GM18873 (cell line): ENCODE results near the gene RAPGEF1.

ENCODE experiments used
- ATAC-seq: cut with Tn5 transposase; IDR thresholded peaks from one replicate; pipeline ENCODE4 v1.9.1; 2021; ENCODE audit warnings: mild to moderate bottlenecking, moderate library complexity, moderate number of reproducible peaks; ENCODE audit not compliant: unreplicated experiment, low FRiP score

Gene RAPGEF1

GRCh38 chr9:131614340-131614915 lies 125.4 kb downstream of the RAPGEF1 start:
- no peak for ATAC-seq

GRCh38 chr9:131613921-131614320 lies 126.0 kb downstream of the RAPGEF1 start:
- ATAC-seq, result no peak

DNA sequence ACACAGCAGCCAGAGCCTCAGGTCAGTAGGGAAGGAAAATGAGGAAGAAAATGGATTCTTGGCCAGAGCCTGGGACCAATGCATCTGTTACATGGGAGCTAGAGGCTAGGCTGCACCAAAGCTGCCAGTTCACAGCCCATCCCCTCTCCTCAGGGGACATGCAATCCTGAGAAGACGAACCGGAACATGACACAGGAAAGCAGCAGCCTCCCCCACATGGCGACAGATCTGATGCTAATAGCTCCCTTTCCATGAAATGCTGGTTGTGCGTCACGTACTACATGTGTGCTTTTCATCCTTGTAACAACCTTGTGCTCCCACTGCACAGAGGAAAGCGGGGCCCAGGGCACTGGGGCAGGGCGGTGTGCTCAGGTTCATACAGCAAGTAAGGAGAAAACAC lies 127.0 kb downstream of the RAPGEF1 start:
- ATAC-seq, result no peak

DNA sequence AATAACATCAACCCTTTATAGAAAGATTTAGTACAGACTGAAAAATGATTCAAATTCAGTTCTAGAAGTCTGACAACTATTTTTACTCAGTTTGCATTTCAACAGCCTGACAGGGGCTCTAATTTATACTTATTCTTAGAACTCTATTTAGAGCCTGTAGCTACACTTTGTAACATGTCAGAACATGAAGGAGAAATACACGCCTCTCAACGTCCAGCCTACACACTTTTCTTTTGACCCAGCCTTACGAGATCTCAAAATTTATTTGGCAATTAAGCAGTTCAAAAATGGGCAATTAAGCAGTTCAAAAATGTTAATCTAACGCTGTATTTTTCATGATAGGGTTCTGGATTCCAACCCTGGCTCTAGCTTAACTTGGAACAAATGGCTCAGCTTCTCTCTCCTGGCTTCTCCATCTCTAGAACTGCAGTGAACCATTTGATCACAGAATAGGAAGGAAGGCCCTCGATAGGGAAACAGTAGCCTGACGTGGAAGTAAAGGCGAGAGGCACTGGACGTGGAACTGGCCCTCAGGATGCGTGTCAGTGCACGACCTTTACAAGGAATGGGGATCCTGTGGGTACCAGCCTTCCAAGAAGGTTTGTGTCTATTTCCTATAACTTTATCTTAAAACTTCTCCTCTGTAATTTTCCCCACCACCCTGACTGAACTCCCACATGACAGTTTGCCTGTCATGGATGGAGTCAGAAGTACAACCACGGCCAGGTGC lies 128.1 kb downstream of the RAPGEF1 start:
- ATAC-seq, result no peak

DNA sequence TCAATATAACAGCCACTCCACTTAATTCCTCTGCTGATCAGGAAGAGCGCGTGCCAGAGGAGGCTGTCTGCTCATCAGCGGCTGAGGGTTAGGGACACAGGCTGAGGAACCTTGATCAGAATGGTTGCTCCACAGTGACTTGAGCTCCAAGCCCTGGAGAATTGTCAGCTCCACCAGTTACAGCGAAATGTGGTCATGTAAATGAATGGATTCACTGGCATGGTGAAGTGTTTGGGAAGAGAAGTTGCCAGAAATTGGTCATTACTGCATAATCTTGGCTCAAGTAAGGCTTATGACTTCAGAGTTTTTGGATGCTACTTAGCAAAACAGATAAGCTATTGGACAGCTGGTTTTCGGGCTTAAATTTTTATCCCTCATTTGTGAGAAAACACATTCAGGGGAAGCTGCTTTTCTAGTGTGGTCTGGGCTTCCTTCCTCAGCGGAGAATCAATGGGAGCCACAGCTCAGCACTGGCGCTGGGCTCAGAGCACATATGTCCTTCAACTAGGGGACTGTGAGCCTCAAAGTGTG lies 129.6 kb downstream of the RAPGEF1 start:
- ATAC-seq, result no peak

DNA sequence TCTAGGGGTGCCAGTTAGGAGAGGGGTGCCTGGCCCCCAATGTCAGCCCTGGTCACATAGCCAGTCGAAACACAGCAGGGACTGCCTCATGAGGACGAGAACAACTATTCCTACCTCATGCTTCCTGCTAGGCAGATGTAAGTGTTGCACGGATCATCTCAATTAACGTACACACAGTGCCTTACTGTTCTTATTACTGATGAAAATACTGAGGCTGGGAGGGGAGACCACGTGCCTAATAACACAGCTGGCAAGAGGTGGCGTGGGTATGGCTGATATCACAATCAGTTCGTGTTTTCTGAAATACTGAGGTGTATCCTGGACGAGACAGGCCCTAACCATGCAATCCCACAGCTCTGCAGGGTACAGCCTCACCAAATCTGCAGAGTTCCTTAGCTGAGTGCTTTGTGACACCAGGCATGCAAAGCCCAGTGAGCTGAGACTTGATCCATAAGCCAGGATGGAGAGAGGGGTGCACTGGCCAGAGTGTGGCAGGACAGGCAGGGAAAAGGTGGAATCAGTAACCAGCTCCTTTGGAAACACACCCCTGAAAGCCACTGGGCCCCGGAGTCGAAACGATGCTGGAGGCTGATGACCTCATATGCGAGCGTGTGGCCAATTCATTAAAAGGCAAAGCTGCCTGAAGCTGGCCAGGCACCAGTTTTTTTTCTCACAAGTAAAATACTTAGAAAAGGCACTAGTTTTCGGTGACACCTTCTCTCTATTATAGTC lies 130.6 kb downstream of the RAPGEF1 start:
- no peak for ATAC-seq

DNA sequence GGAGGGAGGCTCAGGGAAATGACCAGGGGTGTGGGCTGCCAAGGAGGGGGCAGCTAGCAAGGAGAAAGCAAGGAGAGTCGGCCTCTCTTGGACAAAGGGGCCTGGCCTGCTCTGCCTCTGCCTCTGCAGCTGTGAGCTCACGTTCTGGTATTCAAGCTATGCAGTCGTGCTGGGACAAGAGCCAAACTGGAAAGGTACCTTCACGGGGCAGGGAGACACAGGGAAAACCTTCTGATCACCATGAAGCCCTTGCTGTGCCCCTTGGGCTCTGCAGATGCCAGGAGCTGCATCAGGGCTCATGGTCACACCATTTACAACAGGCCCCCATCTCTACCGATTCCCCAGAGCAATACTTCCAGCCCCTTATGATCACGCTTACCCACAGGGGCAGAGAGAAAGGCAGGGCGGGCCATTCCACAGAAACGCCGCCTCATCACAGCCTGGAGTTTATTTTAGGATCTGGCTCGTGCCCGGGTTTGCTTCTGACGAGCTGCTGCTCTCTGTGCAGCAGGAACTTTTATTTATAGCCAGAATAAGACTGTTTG lies 131.3 kb downstream of the RAPGEF1 start:
- no peak for ATAC-seq

DNA sequence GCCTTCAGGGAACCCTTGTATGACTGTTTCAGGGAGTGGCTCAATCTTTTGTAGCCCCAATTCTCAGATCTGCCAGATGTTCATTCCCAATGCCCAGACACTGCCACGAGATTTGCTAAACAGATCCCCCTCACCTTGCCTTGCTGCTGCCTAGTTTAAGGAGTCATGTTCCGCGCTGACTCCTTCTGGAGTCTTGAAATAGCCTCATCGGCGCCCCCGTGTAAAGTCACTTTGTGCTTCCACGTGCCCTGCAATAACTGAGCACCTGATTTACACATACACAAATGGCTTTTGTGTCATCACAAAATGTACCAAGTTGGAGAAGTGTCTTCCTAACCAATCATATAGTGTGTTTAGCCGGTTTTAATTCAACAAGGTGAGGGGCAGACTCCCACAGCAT lies 132.3 kb downstream of the RAPGEF1 start:
- ATAC-seq, result no peak

DNA sequence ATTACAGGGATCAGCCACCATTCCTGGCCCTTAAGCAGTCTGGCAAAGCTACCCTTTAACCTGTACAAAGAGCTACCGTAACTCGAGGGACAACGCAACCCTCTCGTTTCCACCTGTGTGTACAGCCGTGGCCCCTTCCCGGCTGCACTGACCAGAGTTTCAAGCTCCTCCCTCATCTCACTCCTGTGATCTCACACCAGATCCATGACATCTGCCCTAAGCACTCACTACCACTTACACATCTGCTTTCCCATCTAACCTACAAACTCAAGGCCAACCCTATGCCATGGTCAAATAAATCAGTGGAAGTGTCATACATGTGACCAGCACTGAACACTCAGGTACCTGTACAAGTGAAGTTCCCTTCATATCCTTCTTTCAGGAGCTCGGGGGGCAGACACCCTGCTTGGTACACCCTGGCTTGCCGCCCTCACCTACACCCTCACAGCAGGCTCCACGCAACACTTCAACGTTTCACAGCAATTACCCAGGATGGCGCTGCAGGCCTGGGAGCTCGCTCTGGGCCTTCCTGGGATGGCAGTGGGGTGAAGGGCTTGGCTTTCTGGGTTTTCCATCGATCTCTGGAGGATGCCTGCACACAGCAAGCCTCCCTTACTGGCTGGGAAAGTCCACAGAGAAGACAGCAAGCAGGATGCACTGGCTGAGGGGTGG lies 132.8 kb downstream of the RAPGEF1 start:
- no peak for ATAC-seq

- ATAC-seq, result no peak
Measured at GRCh38 chr9:131605770-131606590, 133.9 kb downstream of the RAPGEF1 start.

- no peak for ATAC-seq
Measured at GRCh38 chr9:131603711-131604439, 136.0 kb downstream of the RAPGEF1 start.

DNA sequence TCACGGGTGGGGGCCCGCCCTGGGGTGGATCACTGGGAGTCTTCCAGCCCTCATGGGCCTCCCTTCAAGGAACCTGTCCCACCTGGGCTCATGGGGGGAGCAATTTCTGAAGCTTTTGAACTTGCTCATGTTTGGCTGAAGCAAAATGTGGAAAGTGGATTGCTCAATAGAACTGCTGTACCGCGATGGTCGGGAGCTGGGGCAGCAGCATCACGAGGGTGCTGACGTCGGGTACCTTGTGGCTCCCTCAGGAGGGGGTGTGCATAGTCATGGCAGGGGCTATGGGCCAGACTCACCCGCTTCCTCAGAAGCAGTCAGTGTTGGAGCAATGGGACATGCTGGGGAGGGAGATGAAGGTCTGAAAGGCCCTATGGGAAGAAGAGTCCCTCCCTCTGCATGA lies 136.7 kb downstream of the RAPGEF1 start:
- no peak for ATAC-seq

DNA sequence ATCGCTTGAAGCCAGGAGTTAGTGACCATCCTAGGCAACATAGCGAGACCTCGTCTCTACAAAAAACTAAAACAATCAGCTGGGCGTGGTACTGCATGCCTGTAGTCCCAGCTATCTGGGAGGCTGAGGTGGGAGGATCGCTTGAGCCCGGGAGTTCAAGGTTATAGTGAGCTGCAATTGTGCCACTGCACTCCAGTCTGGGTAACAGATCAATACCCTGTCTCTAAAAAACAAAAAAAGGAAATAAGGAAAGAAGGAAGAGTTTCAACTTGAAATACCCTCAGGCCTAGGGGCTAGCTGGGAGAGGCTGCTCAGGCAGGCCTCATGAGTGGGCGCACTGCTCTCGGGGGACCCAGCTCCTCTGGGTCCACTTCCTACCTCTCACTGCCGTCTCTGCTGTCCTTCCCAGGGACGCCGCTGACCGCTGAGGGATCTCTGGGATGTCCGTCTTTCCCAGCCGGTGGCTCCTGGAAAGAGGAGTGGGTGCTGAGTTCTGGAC lies 138.1 kb downstream of the RAPGEF1 start:
- no peak for ATAC-seq

GRCh38 chr9:131598121-131598520 lies 141.8 kb downstream of the RAPGEF1 start:
- no peak for ATAC-seq

DNA sequence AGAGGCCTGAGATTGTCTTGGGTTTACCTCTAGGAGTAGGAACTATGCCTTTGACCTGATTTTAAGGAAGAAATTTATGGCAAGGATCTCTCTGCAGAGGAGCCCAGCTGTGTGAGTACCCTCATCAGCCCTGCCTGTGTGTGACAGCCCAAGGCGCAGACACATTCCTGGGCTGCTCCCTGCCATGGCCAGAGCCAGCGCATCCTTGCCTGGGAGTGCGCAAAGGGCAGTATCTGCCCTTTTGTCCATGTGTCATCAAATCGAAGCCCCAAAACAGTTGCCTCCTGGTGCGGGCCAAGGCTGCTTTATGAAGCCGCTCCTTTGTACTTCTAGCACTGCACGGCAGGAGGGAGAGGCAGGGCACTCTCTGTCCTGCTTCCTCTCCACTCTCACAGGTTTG lies 142.6 kb downstream of the RAPGEF1 start:
- ATAC-seq, result no peak

- ATAC-seq, result no peak
Measured at GRCh38 chr9:131596430-131596743, 143.5 kb downstream of the RAPGEF1 start.

DNA sequence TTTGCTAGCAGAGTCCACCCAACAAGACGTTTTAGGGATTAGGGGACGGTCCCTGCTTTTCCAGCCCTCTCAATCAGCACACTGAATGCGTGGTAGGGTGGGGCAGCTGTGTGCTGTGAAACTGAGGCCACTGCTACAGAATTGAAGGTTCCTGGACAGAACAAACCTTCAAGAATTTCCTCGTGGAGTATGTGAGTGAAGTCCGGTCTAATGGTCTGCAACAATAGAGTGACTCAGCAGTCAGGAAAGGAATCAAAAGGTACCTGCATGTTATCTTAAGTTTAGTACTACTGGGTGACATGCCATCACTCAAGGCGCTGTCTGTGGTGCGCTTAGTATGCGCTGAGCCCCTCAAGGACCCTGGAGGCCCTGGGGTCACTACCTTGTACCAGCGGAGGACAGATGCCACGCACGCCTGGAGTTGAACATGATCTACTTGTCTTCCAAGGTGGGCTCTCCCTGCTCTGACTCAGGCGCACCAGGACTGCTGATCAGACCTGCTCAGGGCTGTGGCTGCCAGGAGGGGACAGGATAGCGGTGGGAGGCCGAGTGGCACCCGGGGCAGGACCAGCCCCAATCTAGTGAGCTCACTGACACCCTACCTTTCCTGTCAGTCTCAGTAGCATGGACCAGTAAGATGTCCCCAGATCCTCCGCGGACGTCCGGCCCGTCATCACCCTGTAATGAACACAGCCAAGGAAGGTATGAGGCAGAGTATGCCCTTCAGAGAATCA lies 144.0 kb downstream of the RAPGEF1 start:
- ATAC-seq, result no peak

DNA sequence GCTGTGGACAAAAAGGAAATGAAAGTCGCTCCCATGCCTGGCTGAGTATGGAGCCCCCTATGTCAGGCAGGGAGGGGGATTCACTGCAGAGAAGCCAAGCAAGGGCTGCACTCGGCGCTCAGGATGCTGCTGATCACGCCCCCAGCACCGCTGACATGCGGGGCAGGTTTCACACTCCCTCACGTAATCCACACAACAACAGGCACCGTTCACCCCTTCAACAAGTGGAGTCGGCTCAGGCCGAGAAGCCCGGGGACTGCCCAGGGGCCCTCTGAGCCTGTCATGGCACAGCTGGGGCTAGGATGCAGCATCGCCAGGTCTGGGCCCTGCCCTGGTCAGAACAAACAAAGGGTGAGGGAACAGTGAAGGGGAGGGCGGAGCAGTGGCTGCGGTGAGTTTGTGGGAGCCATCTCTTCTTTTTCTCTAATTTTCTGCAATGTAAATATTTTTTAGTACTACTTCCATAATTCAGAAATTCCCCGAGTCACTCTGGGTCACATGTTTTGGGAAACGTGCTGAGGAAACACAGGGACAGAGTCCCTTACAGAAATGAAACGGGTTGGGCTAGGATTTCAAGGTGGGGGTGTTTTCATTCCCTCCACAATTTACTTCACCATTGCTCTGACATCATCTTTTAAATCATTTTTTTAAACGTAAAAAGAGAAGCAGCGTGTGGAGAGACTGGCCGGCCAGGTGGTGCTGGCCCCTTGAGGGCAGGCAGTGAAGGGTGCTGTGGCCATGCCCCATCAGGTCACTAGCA lies 144.8 kb downstream of the RAPGEF1 start:
- no peak for ATAC-seq
